NCI-H2196 (cell line): ENCODE measurements around the gene EEF2.
"Not testable (repeated sequence)": the region's sequence is repeated elsewhere in the genome, so short reads cannot be mapped to it uniquely, and the experiment has no call there.

Experiments
- DNase-seq: peaks from one replicate; lab custom pipeline; 2025; ENCODE audit not compliant: unreplicated experiment; lab: John Stamatoyannopoulos, UW

The EEF2 gene

DNA sequence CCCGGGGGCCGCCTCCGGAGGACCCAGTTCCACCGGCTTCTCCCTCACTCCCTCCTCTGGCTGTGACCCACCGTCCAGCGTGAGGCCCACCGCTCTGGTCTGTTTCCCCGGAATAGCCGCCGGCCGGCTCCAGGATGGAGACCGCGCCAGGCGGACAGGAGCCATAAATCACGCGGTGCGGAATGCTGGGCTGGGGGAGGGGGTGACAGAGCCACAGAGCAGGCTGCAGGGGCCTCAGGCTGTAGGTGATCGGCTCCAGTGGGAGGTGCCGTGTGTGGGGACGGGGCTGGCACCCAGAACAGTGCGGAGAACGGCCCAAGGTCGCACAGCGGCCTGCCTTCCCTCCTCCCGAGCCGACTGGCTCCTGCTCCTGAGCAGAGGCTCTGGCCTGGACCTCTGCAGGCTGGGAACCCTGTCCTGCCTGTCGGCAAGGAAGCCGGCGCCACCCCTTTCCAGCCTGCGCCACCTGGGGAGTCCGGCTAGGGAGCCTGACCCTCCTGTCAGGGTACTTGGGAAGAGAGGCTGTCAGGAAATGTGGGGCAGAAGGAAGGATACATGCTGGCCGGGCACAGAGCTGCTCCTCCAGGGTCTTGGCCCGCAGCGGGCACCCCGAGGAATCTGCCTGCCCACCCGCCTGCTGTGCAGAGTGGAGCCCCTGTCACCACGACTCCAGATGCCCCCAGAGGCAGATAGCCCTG, 30.6 kb upstream of the EEF2 start:
- DNase-seq = no peak

DNA sequence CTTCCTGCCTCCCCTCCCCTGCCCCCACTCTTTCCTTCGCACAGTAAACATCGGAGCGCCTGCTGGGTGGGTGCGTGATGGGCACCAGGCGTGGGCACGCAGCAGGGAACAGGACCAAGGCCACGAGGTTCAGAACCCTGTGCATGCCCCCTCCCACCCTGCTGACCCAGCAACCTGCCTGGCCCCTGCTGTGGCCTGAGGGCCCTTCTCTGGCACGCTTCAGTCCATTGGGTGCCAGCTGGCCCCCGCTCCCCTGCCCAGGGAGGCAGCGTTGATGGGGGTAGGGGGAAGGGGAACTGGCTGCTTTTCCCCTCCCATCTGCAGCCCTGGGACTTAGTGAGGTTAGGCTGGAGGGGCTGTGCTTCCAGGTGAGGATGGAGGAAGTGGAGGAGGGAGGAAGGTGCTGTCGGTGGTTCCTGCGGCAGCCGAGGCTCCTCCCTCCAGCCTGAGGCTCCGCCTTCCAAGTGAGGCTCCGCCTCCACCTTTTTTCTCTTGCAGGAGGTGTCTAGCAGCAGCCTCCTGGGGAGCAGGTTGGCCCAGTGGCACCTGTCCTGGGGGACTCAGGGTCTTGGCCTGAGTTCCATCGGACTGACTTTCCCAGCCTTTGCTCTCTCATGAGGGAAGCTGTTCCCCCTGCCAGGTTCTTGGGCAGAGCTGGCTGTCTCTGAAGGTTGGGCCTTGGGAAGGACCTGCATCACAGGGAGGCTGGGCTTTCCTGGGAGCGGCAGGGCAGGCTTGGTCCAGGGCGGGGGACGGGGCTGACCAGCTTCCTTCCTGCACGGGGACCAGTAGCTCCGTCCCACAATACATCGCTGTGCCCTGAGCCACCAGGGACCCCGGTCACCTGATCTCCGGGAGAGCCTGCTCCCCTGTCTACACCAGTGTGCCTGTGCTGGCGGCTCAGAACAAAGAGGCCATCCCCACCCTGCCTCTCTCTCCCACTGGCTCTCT, 29.6 kb upstream of the EEF2 start:
- no peak for DNase-seq

- DNase-seq = no peak
Measured at GRCh38 chr19:4013886-4014540, 28.8 kb upstream of the EEF2 start.

GRCh38 chr19:4012975-4013634, 27.8 kb upstream of the EEF2 start:
- no peak for DNase-seq

DNA sequence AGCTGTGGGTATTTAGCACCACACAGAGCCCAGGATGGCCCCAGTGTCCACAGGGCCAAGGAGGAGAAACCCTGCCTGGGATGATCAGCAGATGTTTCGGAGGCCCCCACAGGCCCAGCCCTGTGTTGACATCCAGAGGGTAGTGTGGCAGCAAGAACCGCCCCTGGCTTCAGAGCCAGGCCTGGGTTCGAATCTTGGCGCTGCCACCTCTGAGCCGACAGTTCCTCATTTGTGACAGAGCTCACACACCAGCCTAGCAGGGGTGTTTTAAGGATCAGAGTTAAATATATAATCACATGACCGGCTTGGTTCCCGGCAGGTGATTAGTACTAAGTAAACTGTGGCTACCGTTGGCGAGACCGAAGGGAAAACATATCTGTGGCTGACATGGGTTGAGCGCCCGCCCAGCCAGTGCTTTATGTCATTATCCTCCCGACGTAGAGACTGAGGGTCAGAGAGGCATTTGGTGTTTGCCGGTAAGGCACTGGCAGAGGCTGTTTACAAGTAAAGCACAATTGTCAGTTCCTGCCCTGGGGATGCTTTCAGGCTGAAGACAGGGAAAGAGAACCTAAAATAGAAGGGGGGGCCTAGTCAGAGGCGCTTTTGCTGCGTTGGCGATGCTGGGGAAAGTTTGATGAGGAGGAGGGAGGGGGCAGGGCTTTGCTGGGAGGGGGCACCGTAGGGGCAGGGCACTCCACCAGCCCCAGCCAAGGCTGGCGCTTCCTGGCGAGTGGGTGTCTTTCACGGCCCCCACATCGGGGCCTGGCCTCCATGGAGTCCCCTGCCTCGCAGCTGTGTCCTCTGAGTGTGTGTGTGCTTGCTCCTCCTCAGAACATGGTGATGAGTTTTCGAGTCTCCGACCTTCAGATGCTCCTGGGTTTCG, 27.1 kb upstream of the EEF2 start:
- peak; percentile 75 for DNase-seq

DNA sequence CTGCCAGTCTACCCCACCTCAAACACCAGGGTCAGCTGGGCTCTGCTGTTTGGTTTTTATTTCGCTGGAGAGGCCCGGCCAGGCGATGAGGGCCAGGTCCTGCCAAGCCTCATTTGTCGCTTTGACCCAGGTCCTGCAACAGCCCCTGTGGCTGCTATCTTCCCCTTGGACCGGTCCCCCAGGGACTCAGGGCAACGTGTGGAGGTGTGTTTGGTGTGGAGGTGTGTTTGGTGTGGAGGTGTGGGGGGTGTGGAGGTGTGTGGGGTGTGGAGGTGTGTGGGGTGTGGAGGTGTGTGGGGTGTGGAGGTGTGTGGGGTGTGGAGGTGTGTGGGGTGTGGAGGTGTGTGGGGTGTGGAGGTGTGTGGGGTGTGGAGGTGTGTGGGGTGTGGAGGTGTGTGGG, 26.2 kb upstream of the EEF2 start:
- DNase-seq = not testable (repeated sequence)

GRCh38 chr19:4010808-4011110, 25.5 kb upstream of the EEF2 start:
- DNase-seq = no peak

DNA sequence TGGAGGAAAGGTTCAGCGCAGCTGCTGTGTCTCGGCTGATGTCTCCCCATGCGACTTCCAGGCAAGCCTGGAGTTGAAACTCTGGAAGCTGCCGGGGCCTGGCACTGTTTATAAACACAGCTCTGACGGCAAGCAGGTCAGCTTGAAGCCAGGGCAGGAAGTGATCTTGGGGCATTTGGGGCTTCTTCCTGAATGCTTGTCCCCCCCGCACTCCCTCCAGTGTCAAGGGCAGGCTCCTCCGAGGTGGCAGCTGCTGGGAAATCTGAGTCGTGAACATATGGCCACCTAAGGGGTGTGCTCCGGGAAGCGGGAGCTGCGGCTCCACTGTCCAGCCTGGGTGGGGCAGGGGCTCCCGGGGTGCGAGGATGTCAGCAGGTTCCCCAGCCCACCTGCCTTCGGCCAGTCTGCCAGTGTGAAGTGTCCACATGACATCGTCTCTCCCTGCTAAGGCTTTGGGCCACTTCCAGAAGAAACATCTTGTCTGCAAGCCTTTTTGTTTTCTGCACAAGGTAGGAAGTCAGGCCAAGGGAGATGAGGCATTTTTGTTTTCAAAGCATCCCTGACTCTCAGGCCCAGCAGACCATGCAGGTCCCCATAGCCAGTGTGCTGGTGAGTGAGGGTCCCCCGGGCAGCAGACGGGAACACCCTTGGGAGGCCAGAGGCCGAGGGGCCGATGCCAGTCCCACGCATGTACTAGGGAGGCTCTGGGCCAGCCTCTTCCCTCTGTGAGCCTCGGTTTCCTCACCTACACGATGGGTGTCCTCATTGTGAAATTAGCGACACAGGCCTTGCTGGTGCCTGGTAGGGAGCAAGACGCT, 24.9 kb upstream of the EEF2 start:
- DNase-seq = no peak

DNA sequence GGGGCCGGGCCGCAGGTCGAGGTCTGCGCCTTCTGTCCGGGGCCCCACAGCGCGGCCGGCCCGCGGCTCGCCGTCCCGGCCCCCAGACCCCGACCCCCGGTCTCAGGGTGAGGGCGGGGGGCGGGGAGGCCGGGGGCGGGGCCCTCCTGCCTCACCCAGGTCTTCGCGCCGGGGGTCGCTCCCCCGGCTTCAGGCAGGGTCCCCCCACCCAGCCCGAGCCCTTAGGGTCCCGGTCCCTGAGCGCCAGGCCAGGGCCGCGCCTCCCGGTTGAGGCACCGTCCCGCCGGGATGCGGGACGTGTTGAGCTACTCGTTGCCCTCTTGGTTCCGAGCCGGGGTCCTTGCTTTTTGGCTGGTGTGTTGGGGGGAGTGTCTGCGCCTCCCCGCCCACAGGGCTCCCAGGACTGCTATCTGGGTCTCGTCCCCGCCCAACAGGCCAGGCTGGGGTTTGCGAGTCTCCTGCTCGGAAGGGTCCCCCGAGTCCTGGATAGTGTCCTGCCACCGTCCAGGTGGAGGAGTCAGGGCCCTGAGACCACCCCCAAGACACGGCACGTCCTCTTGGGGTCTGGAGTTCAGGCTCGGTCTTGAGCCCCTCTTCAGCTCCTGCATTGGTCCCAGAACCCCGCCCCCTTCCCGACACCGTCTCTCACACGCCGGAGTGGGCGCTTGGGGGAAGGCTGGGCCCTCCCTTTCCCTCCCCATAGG, 22.7 kb upstream of the EEF2 start:
- peak; percentile 29 for DNase-seq

- DNase-seq = peak; percentile 97
Measured at GRCh38 chr19:4007021-4007835, 22.0 kb upstream of the EEF2 start, which contains the start of gene PIAS4. PIAS4 (plus strand) TSS chr19:4007736; CDS start chr19:4007761, 25 bp downstream.

DNA sequence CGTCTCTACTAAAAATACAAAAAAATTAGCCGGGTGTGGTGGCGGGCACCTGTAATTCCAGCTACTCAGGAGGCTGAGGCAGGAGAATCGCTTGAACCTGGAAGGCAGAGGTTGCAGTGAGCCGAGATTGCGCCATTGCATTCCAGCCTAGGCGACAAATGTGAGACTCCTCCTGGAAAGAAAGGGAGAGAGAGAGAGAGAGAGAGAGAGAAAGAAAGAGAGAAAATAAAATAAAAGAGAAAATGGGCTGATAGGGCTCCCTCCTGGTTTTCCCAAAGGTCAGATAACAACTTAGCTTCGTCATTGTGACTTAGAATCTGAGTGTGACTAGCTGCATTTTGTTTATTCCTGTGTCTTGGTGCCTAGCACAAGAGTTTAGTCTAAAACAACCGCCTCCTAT, 20.2 kb upstream of the EEF2 start:
- not testable (repeated sequence) for DNase-seq

DNA sequence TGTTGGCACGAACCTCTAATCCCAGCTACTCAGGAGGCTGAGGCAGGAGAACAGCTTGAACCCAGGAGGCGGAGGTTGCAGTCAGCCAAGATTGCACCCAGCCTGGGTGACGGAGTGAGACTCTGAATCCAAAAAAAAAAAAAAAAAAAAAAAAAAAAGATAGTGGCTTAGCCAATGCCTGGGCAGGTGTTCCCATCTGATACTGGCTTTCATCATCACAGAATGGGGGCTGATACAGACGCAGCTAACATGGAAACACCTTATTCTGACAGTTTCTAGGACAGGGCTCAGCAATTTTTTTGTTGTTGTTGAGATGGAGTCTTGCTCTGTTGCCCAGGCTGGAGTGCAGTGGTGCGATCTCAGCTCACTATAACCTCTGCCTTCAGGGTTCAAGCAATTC, 15.5 kb upstream of the EEF2 start:
- not testable (repeated sequence) for DNase-seq

- DNase-seq = not testable (repeated sequence)
Measured at GRCh38 chr19:3998667-3999412, 13.6 kb upstream of the EEF2 start.

- DNase-seq = no peak
Measured at GRCh38 chr19:3995607-3996006, 10.3 kb upstream of the EEF2 start.

- no peak for DNase-seq
Measured at GRCh38 chr19:3990815-3991117, 5.5 kb upstream of the EEF2 start.

- peak; percentile 91 for DNase-seq
Measured at GRCh38 chr19:3987619-3988371, 2.5 kb upstream of the EEF2 start.
